Testis (tissue), 3 donors: Measurements from ENCODE around the gene STXBP1. TPM values are rescaled to one million over a fixed set of nuclear protein-coding genes. Genes with fewer than 3 reads are reported as not detected.

Source experiments
- DNase-seq: peaks from one replicate; pipeline ENCODE4 v3.0.0-alpha.2; 2019
- H3K27ac ChIP-seq, 2 donors: fragments of 200-600 bp; sonication (generic); one replicate each; pipeline ENCODE4 v1.5.1; 2019
- H3K27me3 ChIP-seq: fragments of 200-600 bp; sonication (generic); one replicate; pipeline ENCODE4 v1.5.1; 2019
- H3K36me3 ChIP-seq: fragments of 200-600 bp; sonication (generic); one replicate; pipeline ENCODE4 v1.5.1; 2017; ENCODE audit warnings: low read depth; ENCODE audit errors: missing control alignments
- H3K4me1 ChIP-seq: fragments of 200-600 bp; sonication (generic); one replicate; pipeline ENCODE4 v1.5.1; 2019
- H3K4me3 ChIP-seq, 2 donors: fragments of 200-600 bp; sonication (generic); one replicate each; pipeline ENCODE4 v1.5.1; 2017 to 2019
- H3K9me3 ChIP-seq: fragments of 200-600 bp; sonication (generic); one replicate; pipeline ENCODE4 v1.5.1; 2017
- CTCF ChIP-seq, 3 experiments: fragments of 450-650 bp in 2 of 3; fragments of 200-600 bp in 1 of 3; sonication (generic) in 1 of 3; IDR thresholded peaks; one replicate each; pipeline ENCODE4 v1.5.1; 2016 to 2019; ENCODE audit warnings: antibody characterized with exemption in 3 of 3, mild to moderate bottlenecking in 2 of 3, moderate library complexity in 1 of 3
- POLR2A ChIP-seq: fragments of 450-650 bp; IDR thresholded peaks from one replicate; pipeline ENCODE4 v1.6.1; 2017; ENCODE audit warnings: antibody characterized with exemption, mild to moderate bottlenecking, moderate library complexity
- WGBS, 2 donors: methylation state at CpG; one replicate each; pipeline ENCODE4 v1.1.5; 2018; 5-methylcytosine and 5-hydroxymethylcytosine counted together
- intact Hi-C: fragments of 100-400 bp; cut with DNase I; formaldehyde crosslinking; loops from one replicate; pipeline ENCODE4 v1.15.1; 2023; ENCODE audit warnings: low total_unique reads
- polyA plus RNA-seq: library from polyadenylated mRNA; stranded (reverse); fragments of 350-450 nt; fragmentation: Illumina TruSeq; extraction: RNeasy Lipid Tissue Mini Kit (QIAGEN cat#74804); gene quantifications from one replicate; pipeline ENCODE4 v1.2.3, GENCODE V29; 2014; ENCODE audit warnings: low read depth, low replicate concordance; ENCODE audit not compliant: insufficient read depth
- total RNA-seq, 2 donors: library from RNA; depleted of rRNA; stranded (reverse); fragments of >200 nt; gene quantifications; one replicate each; pipeline ENCODE4 v1.2.3, GENCODE V29; 2016

STXBP1 gene
- total and polyA plus RNA-seq, 3 donors from 2014 or later = 21.2 to 36.1 (median 33.1) TPM

GRCh38 chr9:127703289-127703946 is 91.3 kb downstream of the STXBP1 start:
- no peaks in the 10 kb centered on the region for H3K36me3 ChIP-seq
- H3K9me3 ChIP-seq = no peaks in the 10 kb centered on the region
- DNase-seq = no peak
- TF ChIP-seq CTCF (IDR thresholded peaks at IDR 0.05) = no peak
- no peak for TF ChIP-seq POLR2A
- no peaks in the 10 kb centered on the region for H3K27me3 ChIP-seq
- intact Hi-C loops = no loop called here
- peaks cover 16% of the 10 kb centered on the region for H3K4me1 ChIP-seq
- no peak overlapping the region for H3K27ac ChIP-seq
- 84 to 86% methylated on average over 7 to 9 of the region's 9 CpGs for WGBS, 2 donors
- H3K4me3 ChIP-seq = no peak overlapping the region

- WGBS, 2 donors = 77% methylated on average over 7 to 12 of the region's 12 CpGs
- Histone ChIP-seq H3K27ac (no peak overlapping the region), H3K27me3 (no peaks in the 10 kb centered on the region), H3K36me3 (no peaks in the 10 kb centered on the region), H3K4me3 (no peak overlapping the region), H3K4me1 (peaks cover 5% of the 10 kb centered on the region), H3K9me3 (no peaks in the 10 kb centered on the region)
- no peak for DNase-seq
- TF ChIP-seq CTCF (IDR thresholded peaks at IDR 0.05) (no peak), POLR2A (no peak)
- intact Hi-C loops = no loop called here
Measured at GRCh38 chr9:127705577-127706379, 93.7 kb downstream of the STXBP1 start.

- WGBS, 2 donors = 81 to 86% methylated on average over 9 to 11 of the region's 11 CpGs
- Histone ChIP-seq H3K27ac (no peak within 1 kb of the TSS), H3K9me3 (no peaks in the 10 kb centered on the region), H3K4me3 (no peak within 1 kb of the TSS), H3K27me3 (no peaks in the 10 kb centered on the region), H3K36me3 (no peaks in the 10 kb centered on the region), H3K4me1 (peaks cover 15% of the 10 kb centered on the region)
- TF ChIP-seq CTCF (IDR thresholded peaks at IDR 0.05) (no peak), POLR2A (no peak)
- intact Hi-C loops = no loop called here
- no peak for DNase-seq
Measured at GRCh38 chr9:127706836-127707241, 94.8 kb downstream of the STXBP1 start, which contains the start of gene CFAP157. TSS of gene CFAP157 (plus strand) at chr9:127706988. CDS start at chr9:127707032, 44 bp downstream.

- H3K4me3 ChIP-seq = no peak overlapping the region
- H3K27me3 ChIP-seq = no peaks in the 10 kb centered on the region
- intact Hi-C loops = no loop called here
- 73 to 75% methylated on average over 5 of the region's 5 CpGs for WGBS, 2 donors
- no peak for TF ChIP-seq POLR2A
- TF ChIP-seq CTCF (IDR thresholded peaks at IDR 0.05) = no peak
- H3K4me1 ChIP-seq = peaks cover 22% of the 10 kb centered on the region
- no peak for DNase-seq
- no peaks in the 10 kb centered on the region for H3K9me3 ChIP-seq
- H3K36me3 ChIP-seq = no peaks in the 10 kb centered on the region
- no peak overlapping the region for H3K27ac ChIP-seq
Measured at GRCh38 chr9:127707766-127708165, 95.7 kb downstream of the STXBP1 start.
